C4-2B (cell line): ENCODE measurements around the gene PMPCA.

Source experiments
- H3K27ac ChIP-seq: fragments of 450-650 bp; 2 replicates; pipeline ENCODE4 v1.5.1; 2017
- CTCF ChIP-seq: fragments of 450-650 bp; conservative IDR thresholded peaks from 2 replicates; pipeline ENCODE4 v1.5.1; 2017; ENCODE audit warnings: mild to moderate bottlenecking
- ZFX ChIP-seq: fragments of 450-650 bp; IDR thresholded peaks from 2 replicates; pipeline ENCODE4 v1.6.1; 2017

Gene PMPCA

GRCh38 chr9:136370687-136371532, 39.5 kb upstream of the PMPCA start:
- H3K27ac ChIP-seq, result no peak overlapping the region
- TF ChIP-seq CTCF (no peak), ZFX (no peak)

- peak overlapping the region; percentile 69; the same call in 1 of the 2 replicates for H3K27ac ChIP-seq
- TF ChIP-seq CTCF (no peak), ZFX (no peak)
Measured at GRCh38 chr9:136371533-136371880, 39.0 kb upstream of the PMPCA start.

- peak overlapping the region; percentile 69 for H3K27ac ChIP-seq
- TF ChIP-seq CTCF (no peak), ZFX (no peak)
Measured at GRCh38 chr9:136372006-136372405, 38.5 kb upstream of the PMPCA start.

GRCh38 chr9:136372561-136373299, 37.7 kb upstream of the PMPCA start:
- peak overlapping the region; percentile 69 for H3K27ac ChIP-seq
- TF ChIP-seq CTCF (no peak), ZFX (no peak)

- TF ChIP-seq ZFX, result no peak
- H3K27ac ChIP-seq, result peak within 1 kb of the TSS; percentile 69
Measured at GRCh38 chr9:136373300-136374182, 36.9 kb upstream of the PMPCA start, which contains the start of gene CARD9. TSS of gene CARD9 (minus strand) at chr9:136373669. CDS start at chr9:136372078, 1,591 bp downstream.

GRCh38 chr9:136374183-136374575, 36.3 kb upstream of the PMPCA start:
- TF ChIP-seq ZFX (no peak), CTCF (no peak)
- no peak overlapping the region for H3K27ac ChIP-seq

GRCh38 chr9:136375096-136375495, 35.4 kb upstream of the PMPCA start:
- H3K27ac ChIP-seq, result no peak overlapping the region
- TF ChIP-seq CTCF, result no peak
- no peak for TF ChIP-seq ZFX
